Stimulated activated CD8-positive, alpha-beta memory T cell treated with anti-CD3 and anti-CD28 coated beads, Interleukin-7, amount 100 ng/mL, for 1 hour (primary cell): ENCODE data around the gene RBM17.
A peak's percentile ranks its signal among the peaks of the same experiment; 100 is the strongest.
"Not testable (repeated sequence)": the region's sequence is repeated elsewhere in the genome, so short reads cannot be mapped to it uniquely, and the experiment has no call there.

Experiments
- DNase-seq, 2 donors: peaks; one replicate each; pipeline ENCODE4 v3.0.0-alpha.2; 2020; ENCODE audit warnings: low read depth in 2 of 2

The RBM17 gene

GRCh38 chr10:6079044-6079443 lies 9.8 kb upstream of the RBM17 start:
- no peak for DNase-seq

- DNase-seq, result no peak
Measured at GRCh38 chr10:6080417-6080973, 8.3 kb upstream of the RBM17 start.

GRCh38 chr10:6082496-6083395 lies 6.1 kb upstream of the RBM17 start:
- DNase-seq, result no peak

GRCh38 chr10:6083523-6084475 lies 5.0 kb upstream of the RBM17 start:
- DNase-seq, result no peak

- peak; percentile 61 to 74 for DNase-seq
Measured at GRCh38 chr10:6086375-6087233, 2.2 kb upstream of the RBM17 start.

GRCh38 chr10:6089334-6090219 lies 743 bp downstream of the RBM17 start:
- DNase-seq, result no peak

GRCh38 chr10:6091630-6092029 lies 2.8 kb downstream of the RBM17 start:
- no peak for DNase-seq

- DNase-seq, result no peak
Measured at GRCh38 chr10:6092731-6093130, 3.9 kb downstream of the RBM17 start.

GRCh38 chr10:6095810-6096570 lies 7.2 kb downstream of the RBM17 start:
- DNase-seq, result no peak

GRCh38 chr10:6097063-6097462 lies 8.2 kb downstream of the RBM17 start:
- no peak for DNase-seq

GRCh38 chr10:6098156-6098555 lies 9.3 kb downstream of the RBM17 start:
- DNase-seq, result no peak

GRCh38 chr10:6100370-6100769 lies 11.5 kb downstream of the RBM17 start:
- no peak for DNase-seq

- DNase-seq, result no peak
Measured at GRCh38 chr10:6101181-6101580, 12.3 kb downstream of the RBM17 start.

GRCh38 chr10:6102128-6102527 lies 13.3 kb downstream of the RBM17 start:
- no peak for DNase-seq

- no peak for DNase-seq
Measured at GRCh38 chr10:6103591-6103990, 14.8 kb downstream of the RBM17 start.

- not testable (repeated sequence) for DNase-seq
Measured at GRCh38 chr10:6107616-6108015, 18.8 kb downstream of the RBM17 start.

- DNase-seq, result no peak
Measured at GRCh38 chr10:6108072-6108471, 19.2 kb downstream of the RBM17 start.

- DNase-seq, result no peak
Measured at GRCh38 chr10:6108631-6109443, 20.0 kb downstream of the RBM17 start.

GRCh38 chr10:6109444-6109775 lies 20.6 kb downstream of the RBM17 start:
- DNase-seq, result no peak
